ENCODE results near the gene PRDM16.

DNA sequence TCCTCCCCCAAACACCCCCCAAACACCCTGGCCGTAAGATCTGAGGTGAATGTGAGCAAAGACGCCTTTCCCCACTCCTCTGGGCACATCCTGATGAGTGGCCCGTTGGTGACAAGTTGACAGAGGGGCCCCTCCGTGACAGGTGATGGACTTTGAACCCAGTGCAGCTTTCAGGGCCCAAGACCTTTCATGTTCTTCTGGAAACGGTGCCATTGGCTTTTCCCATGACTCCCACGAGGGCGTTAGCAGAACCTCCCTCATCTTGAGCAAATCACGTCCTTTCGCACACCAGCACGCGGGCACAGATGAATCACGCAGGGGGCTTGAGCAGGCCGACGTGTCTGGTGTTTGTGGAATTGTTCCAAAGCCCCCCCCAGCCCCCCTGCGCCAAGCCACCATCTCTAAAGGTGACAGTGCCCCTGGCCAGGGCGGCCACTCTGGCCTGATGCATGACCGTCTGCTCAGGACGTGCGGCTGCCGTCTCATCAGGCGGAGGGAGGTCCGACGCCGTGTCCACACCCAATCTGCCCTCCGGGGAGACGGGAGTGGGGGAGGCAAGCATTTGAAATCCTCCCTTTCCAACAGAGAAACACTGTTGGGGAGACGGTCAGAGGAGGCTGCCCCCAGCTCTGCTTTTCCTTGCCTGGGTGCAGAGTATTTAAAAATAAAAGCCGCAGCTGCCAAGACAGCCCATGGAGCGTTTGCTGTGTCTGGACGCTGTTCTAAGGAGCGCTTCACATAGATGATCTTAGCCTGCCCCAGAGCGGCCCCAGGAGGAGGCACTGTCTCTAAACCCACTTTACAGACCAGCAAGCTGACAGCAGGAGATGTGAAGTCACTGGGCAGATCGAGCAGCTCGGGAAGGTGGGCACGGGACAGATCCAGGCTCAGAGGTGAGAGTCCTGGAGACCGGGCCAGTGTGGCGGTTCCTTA is 287.2 kb downstream of the PRDM16 start:
- TF ChIP-seq, protein P1, sequence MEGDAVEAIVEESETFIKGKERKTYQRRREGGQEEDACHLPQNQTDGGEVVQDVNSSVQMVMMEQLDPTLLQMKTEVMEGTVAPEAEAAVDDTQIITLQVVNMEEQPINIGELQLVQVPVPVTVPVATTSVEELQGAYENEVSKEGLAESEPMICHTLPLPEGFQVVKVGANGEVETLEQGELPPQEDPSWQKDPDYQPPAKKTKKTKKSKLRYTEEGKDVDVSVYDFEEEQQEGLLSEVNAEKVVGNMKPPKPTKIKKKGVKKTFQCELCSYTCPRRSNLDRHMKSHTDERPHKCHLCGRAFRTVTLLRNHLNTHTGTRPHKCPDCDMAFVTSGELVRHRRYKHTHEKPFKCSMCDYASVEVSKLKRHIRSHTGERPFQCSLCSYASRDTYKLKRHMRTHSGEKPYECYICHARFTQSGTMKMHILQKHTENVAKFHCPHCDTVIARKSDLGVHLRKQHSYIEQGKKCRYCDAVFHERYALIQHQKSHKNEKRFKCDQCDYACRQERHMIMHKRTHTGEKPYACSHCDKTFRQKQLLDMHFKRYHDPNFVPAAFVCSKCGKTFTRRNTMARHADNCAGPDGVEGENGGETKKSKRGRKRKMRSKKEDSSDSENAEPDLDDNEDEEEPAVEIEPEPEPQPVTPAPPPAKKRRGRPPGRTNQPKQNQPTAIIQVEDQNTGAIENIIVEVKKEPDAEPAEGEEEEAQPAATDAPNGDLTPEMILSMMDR (IDR thresholded peaks at IDR 0.05), result no peak
- no peak for TF ChIP-seq POLR2A (IDR thresholded peaks at IDR 0.05)

Measured in uterus (tissue), 2 donors.